BJ (cell line): ENCODE results near the gene METRNL. TPM values are rescaled to one million over a fixed set of nuclear protein-coding genes. Genes with fewer than 3 reads are reported as not detected.

ENCODE experiments used
- CTCF ChIA-PET: fragments of 350-600 bp; formaldehyde crosslinking; extraction: SDS; loops from one replicate; lab custom pipeline; 2021; ENCODE audit warnings: antibody characterized with exemption, inconsistent platforms; lab: Yijun Ruan, JAX
- POLR2A ChIA-PET: fragments of 300-600 bp; sonication (Branson Sonifier 250); formaldehyde crosslinking; extraction: SDS; loops from one replicate; lab custom pipeline; 2021; ENCODE audit warnings: antibody characterized with exemption; lab: Charles Lee
- DNase-seq: peaks from one replicate; pipeline ENCODE4 v3.0.0-alpha.2; 2011; ENCODE audit warnings: low read depth
- H3K27me3 ChIP-seq: 2 replicates; pipeline ENCODE4 v1.6.0; 2011; ENCODE audit warnings: low read length; ENCODE audit not compliant: control insufficient read depth, insufficient read depth
- H3K36me3 ChIP-seq: 2 replicates; pipeline ENCODE4 v1.5.1; 2011; ENCODE audit warnings: low read length; ENCODE audit not compliant: control insufficient read depth, insufficient read depth
- H3K4me3 ChIP-seq: 2 replicates; pipeline ENCODE4 v1.5.1; 2011; ENCODE audit warnings: low read depth, mild to moderate bottlenecking, control low read depth, low read length
- polyA plus RNA-seq: library from polyadenylated mRNA; depleted of rRNA; stranded (reverse); fragments of >200 nt; gene quantifications from 2 replicates; pipeline ENCODE4 v1.2.3, GENCODE V29; 2011
- TF ChIP-seq, protein P1 (sequence below): IDR thresholded peaks from 2 replicates; pipeline ENCODE4 v1.5.1; 2011; ENCODE audit warnings: low read depth, mild to moderate bottlenecking, control low read depth, inconsistent platforms, low read length, moderate library complexity; ENCODE audit not compliant: insufficient read depth

METRNL gene
- polyA plus RNA-seq, 1 experiment, result 63.2 TPM

DNA sequence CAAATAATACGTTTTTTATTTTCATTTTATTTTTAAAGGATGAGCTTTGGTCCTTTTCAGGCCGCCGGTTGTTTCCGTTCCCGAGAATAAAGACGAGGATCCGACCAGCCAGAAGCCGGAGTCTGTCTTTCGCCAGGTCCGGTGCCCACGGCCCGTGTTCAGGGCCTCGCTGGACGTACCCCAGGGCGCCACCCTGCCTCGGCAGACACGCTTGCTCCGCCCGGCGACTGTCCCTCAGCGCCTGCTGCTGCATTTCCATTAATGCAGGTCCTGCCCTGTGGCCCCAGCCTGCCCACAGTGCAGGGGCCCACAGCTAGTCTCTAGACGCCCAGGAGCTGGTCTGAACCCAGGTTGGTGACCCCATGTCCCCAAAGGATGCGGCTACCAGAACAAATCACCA is 15.6 kb downstream of the METRNL start:
- POLR2A ChIA-PET, result no interaction called here
- peaks cover 38% of the 10 kb centered on the region for H3K36me3 ChIP-seq

DNA sequence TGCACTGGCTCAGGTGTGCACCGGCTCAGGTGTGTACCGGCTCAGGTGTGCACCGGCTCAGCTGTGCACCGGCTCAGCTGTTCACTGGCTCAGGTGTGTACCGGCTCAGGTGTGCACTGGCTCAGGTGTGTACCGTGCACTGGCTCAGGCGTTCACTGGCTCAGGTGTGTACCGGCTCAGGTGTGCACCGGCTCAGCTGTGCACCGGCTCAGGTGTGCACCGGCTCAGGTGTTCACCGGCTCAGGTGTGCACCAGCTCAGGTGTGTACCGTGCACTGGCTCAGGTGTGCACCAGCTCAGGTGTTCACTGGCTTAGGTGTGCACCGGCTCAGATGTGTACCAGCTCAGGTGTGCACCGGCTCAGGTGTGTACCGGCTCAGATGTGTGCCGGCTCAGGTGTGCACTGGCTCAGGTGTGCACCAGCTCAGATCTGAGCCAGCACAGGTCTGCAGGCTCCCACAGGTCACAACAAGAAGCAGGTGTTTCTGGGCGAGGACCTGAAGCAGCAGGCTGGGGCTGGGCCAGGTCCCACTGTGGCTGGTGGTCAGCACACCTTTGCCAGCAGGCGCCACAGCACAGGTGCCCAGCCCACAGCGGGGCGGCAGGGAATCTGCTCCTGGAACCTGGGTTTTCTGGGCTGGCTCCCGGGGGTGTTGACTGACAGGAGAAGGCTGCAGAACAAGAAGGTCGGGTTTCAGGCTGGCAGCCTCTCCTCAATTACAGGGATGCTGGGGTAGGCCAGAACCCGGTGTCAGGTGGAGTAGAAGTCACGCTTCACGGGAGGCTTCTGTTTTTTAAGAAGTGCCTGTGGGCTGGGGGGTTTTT is 17.2 kb downstream of the METRNL start:
- Histone ChIP-seq H3K4me3 (no peak overlapping the region), H3K36me3 (peaks cover 36% of the 10 kb centered on the region), H3K27me3 (no peaks in the 10 kb centered on the region)
- ChIA-PET CTCF (interaction anchor here (0.6 to 0.7 kb wide), 3 partner anchors 12 to 602 kb away, joined by 3 to 4 read pairs (median 3); no protein-coding TSS in a partner anchor), POLR2A (no interaction called here)
- no peak for DNase-seq
- TF ChIP-seq, protein P1, sequence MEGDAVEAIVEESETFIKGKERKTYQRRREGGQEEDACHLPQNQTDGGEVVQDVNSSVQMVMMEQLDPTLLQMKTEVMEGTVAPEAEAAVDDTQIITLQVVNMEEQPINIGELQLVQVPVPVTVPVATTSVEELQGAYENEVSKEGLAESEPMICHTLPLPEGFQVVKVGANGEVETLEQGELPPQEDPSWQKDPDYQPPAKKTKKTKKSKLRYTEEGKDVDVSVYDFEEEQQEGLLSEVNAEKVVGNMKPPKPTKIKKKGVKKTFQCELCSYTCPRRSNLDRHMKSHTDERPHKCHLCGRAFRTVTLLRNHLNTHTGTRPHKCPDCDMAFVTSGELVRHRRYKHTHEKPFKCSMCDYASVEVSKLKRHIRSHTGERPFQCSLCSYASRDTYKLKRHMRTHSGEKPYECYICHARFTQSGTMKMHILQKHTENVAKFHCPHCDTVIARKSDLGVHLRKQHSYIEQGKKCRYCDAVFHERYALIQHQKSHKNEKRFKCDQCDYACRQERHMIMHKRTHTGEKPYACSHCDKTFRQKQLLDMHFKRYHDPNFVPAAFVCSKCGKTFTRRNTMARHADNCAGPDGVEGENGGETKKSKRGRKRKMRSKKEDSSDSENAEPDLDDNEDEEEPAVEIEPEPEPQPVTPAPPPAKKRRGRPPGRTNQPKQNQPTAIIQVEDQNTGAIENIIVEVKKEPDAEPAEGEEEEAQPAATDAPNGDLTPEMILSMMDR, result no peak

More for the DNA sequence above, 15.6 kb downstream of the METRNL start:
- H3K27me3 ChIP-seq, result no peaks in the 10 kb centered on the region
- TF ChIP-seq, protein P1, result no peak
- no peak for DNase-seq
- H3K4me3 ChIP-seq, result no peak overlapping the region
- CTCF ChIA-PET, result no interaction called here

DNA sequence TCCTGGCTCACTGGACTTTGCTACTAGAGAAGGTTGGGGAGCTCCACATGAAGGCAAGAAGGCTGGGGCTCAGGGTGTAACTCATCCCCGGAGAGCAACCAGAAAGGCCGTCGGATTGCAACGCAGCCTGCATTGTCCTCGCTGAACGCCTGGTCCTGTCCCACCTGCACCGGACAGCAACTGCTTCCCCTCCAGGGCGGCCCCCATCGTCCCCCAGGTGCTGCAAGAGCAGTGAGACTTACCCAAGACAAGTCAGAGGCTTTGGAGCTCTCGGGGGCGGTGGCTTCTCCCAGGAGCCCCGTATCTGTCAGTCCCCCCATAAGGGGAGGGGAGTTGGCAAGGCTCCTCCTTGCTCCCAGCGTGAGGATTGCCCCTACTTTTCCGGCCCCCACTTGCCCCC is 18.4 kb downstream of the METRNL start:
- Histone ChIP-seq H3K27me3 (no peaks in the 10 kb centered on the region), H3K36me3 (peaks cover 34% of the 10 kb centered on the region), H3K4me3 (no peak overlapping the region)
- no peak for DNase-seq
- CTCF ChIA-PET, result interaction anchor here (0.8 to 1.3 kb wide), 2 partner anchors 30 to 316 kb away, joined by 3 to 6 read pairs; no protein-coding TSS in a partner anchor
- TF ChIP-seq, protein P1, result no peak
- POLR2A ChIA-PET, result no interaction called here

DNA sequence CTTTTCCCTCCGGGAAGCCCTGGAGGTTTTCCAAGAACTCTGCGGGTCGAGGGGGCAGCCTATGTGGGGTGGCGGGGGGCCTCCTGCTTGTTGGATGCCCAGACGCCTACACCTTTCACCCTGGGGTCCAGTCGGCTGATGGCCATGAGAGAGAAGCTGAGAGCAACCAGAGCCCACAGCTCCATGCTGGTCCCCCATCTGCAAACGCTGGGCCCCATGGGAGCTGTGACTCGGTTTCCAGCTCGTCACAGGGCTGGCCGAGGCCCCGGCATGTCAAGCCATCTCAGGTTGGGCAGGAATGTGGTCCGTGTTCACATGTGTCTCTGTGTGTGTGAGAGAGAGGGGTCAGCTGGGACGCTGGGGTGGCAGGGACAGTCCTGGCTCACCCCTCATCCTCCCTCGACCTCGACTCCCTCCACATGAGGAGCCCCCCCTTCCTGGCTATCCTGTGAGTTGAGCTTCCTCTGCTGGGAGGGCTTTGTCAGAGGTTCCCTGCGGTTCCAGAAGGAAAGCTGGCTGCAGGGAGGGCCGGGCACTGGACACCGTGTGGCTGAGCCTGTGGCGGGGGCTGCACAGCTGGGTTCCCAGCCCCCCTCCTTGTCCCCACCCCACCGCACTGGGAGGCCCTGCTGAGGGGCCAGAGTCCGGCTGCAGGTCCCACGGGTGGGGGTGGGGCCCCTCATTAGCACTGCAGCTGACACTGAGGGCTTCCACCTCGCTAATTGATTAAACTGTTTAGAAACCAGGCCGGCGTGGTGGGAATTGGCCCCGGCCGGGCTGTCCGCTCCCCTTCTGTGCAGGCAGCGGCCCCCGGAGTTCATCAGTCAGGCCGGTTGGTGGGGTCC is 19.1 kb downstream of the METRNL start:
- CTCF ChIA-PET, result interaction anchor here (0.6 to 1.3 kb wide), 2 partner anchors 101 to 316 kb away, joined by 4 to 6 read pairs; no protein-coding TSS in a partner anchor
- TF ChIP-seq, protein P1, result no peak
- Histone ChIP-seq H3K4me3 (no peak overlapping the region), H3K27me3 (no peaks in the 10 kb centered on the region), H3K36me3 (peaks cover 29% of the 10 kb centered on the region)
- no peak for DNase-seq
- POLR2A ChIA-PET, result no interaction called here

DNA sequence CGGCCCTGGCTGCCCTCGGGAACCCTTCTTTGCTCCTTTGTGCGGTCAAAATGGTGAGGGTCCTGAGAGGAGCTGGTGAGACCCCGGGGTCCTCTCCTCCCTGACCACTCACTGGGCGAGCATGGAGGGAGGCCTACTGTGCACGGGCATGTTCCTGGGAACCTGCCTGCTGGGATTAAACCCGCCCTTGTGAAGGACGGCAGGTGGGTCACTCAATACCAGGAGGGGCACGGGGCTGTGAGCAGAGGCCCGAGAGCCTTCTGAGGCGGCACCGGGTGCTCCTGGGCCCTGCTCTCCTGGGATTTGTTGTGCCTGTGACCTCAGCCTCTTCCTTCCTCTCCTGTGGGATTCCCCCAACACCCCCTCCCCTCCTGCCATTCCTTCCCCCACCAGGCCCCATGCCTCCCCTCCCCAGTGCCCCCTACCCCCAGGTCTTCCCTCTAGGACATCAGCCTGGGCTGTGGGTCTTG is 19.7 kb downstream of the METRNL start:
- H3K4me3 ChIP-seq, result no peak overlapping the region
- POLR2A ChIA-PET, result no interaction called here
- peaks cover 27% of the 10 kb centered on the region for H3K36me3 ChIP-seq
- CTCF ChIA-PET, result no interaction called here
- H3K27me3 ChIP-seq, result no peaks in the 10 kb centered on the region
- TF ChIP-seq, protein P1, result no peak
- DNase-seq, result no peak
